Neural crest cell (in vitro differentiated cells): ENCODE data around the gene OASL. TPM values are rescaled to one million over a fixed set of nuclear protein-coding genes. Genes with fewer than 3 reads are reported as not detected.

Experiments used
- DNase-seq: peaks from one replicate; pipeline ENCODE4 v3.0.0; 2021; ENCODE audit warnings: low read depth, mixed read lengths, low spot score
- H3K27ac Mint-ChIP-seq: one replicate; pipeline ENCODE4 v1.8.0; 2021; ENCODE audit warnings: mild to moderate bottlenecking, mixed read lengths; ENCODE audit not compliant: unreplicated experiment
- H3K27me3 Mint-ChIP-seq: 2 replicates; pipeline ENCODE4 v1.8.0; 2021; ENCODE audit warnings: low read depth, mild to moderate bottlenecking, mixed read lengths
- H3K36me3 Mint-ChIP-seq: 2 replicates; pipeline ENCODE4 v1.8.0; 2021; ENCODE audit warnings: low read depth, mild to moderate bottlenecking, mixed read lengths
- H3K4me1 Mint-ChIP-seq: 2 replicates; pipeline ENCODE4 v1.8.0; 2021; ENCODE audit warnings: mixed read lengths
- H3K4me3 Mint-ChIP-seq: one replicate; pipeline ENCODE4 v1.8.0; 2021; ENCODE audit warnings: mild to moderate bottlenecking, mixed read lengths
- H3K9me3 Mint-ChIP-seq: 2 replicates; pipeline ENCODE4 v1.8.0; 2021; ENCODE audit warnings: mixed read lengths
- total RNA-seq: library from RNA; stranded (reverse); gene quantifications from 2 replicates; pipeline ENCODE4 v1.2.1, GENCODE V29; 2021
- TF ChIP-seq, protein P1 (sequence below): fragments of 200-600 bp; sonication (generic); conservative IDR thresholded peaks from 2 replicates; pipeline ENCODE4 v1.5.0; 2021; ENCODE audit warnings: antibody characterized with exemption, mild to moderate bottlenecking

Gene OASL
- total RNA-seq, 1 donor from 2014 or later = not detected

DNA sequence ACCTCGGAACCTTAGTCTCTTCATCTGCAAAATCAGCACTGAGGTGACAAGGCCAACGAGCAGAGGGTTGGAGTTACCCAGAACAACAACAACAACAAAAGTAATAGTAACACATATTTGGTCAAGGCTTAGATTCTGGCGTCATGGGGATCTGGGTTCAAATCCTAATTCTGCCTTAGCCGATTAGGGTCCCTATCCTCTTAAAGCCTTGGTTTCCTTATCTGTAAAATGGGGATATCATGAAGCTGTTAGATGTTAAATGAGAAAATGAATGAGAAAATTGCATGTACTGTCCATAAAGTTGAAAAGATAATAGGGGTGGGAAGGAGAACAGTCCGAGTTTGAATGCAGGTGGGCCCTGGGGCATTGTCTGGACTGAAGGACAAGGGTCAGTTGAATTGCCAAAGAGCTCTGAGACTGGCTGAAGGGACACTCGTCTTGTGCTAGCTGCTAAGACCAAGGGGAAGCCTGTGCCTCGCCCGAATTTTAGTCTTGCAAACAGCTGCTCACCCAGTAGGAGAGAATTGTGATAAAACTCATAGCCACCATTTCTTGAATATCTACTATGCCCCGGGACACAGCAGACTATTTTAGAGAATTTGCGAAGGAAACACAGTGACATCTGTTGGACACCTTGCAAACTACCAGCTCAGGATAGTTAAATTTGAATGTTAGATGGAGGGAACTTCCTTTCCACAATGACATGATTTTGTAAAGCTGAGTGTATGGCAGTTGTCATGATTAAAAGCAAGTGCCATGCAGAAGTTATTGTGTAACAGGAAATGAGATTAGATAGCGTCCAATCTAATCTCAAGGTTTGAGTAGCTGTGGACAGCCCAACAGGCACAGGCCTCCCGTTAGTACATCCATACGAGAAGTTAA, 67.5 kb downstream of the OASL start:
- peak; percentile 12 for DNase-seq
- no peaks in the 10 kb centered on the region for H3K36me3 Mint-ChIP-seq
- H3K27ac Mint-ChIP-seq = no peak overlapping the region
- H3K4me1 Mint-ChIP-seq = peaks cover 28% of the 10 kb centered on the region
- H3K27me3 Mint-ChIP-seq = no peaks in the 10 kb centered on the region
- H3K9me3 Mint-ChIP-seq = no peaks in the 10 kb centered on the region
- H3K4me3 Mint-ChIP-seq = no peak overlapping the region
- TF ChIP-seq, protein P1, sequence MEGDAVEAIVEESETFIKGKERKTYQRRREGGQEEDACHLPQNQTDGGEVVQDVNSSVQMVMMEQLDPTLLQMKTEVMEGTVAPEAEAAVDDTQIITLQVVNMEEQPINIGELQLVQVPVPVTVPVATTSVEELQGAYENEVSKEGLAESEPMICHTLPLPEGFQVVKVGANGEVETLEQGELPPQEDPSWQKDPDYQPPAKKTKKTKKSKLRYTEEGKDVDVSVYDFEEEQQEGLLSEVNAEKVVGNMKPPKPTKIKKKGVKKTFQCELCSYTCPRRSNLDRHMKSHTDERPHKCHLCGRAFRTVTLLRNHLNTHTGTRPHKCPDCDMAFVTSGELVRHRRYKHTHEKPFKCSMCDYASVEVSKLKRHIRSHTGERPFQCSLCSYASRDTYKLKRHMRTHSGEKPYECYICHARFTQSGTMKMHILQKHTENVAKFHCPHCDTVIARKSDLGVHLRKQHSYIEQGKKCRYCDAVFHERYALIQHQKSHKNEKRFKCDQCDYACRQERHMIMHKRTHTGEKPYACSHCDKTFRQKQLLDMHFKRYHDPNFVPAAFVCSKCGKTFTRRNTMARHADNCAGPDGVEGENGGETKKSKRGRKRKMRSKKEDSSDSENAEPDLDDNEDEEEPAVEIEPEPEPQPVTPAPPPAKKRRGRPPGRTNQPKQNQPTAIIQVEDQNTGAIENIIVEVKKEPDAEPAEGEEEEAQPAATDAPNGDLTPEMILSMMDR = peak; percentile 80

DNA sequence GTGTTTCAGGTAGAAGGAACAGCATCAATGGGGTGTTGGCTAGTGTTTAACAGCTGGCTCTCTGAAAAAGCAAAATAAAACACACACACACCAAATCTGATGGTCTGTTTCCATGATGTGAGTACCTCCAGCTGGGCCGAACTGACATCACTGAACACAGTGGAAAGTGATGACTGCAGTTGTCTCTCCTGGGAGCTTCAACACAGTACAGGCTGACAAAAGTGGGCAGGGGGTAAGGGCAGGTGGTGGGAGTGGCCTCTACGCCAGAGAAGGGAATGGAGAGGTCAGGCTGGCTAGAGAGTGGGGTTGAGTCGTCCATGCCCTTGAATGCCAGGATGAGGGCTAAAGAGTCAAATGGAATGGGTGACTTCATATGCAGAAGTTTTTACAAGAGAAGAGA, 68.7 kb downstream of the OASL start:
- peaks cover 32% of the 10 kb centered on the region for H3K4me1 Mint-ChIP-seq
- no peaks in the 10 kb centered on the region for H3K9me3 Mint-ChIP-seq
- no peaks in the 10 kb centered on the region for H3K36me3 Mint-ChIP-seq
- TF ChIP-seq, protein P1 = no peak
- H3K4me3 Mint-ChIP-seq = no peak overlapping the region
- DNase-seq = no peak
- H3K27ac Mint-ChIP-seq = peak overlapping the region; percentile 4
- no peaks in the 10 kb centered on the region for H3K27me3 Mint-ChIP-seq

Other genes with a start within 250 kb of the OASL start
- gene SPPL3, start 134.9 kb downstream of the OASL start, total RNA-seq = 56.8 and 65.1 TPM in 2 replicates
- gene HNF1A, start 60.7 kb downstream of the OASL start, total RNA-seq = not detected in 2 replicates
- 25.3 and 25.8 TPM in 2 replicates for gene C12orf43, start 22.8 kb downstream of the OASL start, total RNA-seq
- 0.12 and 0.27 TPM in 2 replicates for gene P2RX7, start 93.6 kb upstream of the OASL start, total RNA-seq
- 7.8 and 10.8 TPM in 2 replicates for gene P2RX4, start 170.9 kb upstream of the OASL start, total RNA-seq